CD4-positive, alpha-beta T cell treated with Interleukin-1 beta for 1 hour (primary cell): ENCODE results near the gene C3.
"Not testable (repeated sequence)": the region's sequence is repeated elsewhere in the genome, so short reads cannot be mapped to it uniquely, and the experiment has no call there.

Experiments
- DNase-seq, 2 donors: peaks; one replicate each; pipeline ENCODE4 v3.0.0-alpha.2; 2020 to 2022

Gene C3

DNA sequence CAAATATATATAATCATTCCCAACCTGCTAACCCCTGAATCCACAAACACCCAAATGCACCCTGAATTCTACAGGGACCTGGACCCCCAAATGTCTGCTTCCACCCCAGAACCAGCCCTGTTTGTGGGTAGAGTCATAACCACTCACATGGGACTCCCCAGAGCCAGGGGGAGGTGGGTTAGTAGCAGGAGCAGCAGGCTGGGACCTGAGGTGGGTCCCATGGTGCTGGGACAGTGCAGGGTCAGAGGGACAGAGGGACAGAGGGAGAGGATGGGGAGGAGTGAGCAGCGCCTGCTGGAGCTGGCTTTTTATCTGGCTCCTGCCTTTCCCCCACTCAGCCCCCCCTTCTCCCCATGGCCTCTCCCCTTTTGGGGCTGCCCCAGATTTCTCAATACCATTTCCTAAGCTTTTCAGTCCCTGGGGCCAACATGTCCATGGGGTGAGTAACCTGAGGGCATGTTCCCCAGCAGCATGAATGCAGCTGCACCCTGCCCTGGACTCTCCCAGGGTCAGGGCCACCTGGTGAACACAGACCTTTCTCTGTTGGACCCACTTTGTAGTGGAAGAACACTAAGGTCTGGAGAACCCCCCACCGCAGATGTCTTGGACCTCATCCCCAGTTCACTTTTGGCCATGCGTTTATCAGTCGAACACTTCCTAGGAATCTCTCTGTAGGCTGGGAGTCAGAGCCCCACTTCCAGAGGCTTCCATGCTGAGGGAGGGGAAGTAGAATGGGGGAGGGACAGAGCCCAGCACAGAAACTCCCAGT, at the start of gene C3:
C3 (minus strand) TSS at position 282 of the 769 bp plus-strand sequence; CDS start at position 221, 61 bp downstream.
- DNase-seq = peak in 1 of 2 donors; percentile 58

DNA sequence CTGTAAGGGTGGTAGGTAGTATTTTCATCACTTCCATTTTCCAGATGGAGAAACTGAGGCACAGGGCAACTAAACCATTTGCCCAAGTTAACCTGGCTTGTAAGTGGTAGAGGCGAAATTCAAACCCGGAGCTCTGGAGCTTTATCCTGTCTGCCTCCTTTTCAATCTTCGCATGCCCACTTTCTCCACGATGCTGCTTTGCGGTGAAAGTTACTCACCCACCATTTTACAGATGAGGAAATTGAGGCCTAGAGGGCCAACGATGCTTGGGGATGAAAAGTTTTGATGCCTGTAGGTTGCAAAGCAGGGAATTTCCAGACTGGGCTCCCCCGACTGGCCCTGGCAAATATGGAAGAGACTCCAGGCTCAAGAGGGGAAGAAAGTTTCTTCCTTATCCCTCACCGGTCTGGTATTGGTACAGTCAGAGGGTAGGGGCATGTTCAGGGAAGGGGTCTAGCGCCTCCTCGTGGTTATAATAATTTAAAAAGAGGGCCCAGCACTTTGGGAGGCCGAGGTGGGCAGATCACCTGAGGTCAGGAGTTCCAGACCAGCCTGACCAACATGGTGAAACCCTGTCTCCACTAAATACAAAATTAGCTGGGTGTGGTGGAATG, 48.7 kb upstream of the C3 start:
- DNase-seq = peak in 1 of 2 donors; percentile 32

DNA sequence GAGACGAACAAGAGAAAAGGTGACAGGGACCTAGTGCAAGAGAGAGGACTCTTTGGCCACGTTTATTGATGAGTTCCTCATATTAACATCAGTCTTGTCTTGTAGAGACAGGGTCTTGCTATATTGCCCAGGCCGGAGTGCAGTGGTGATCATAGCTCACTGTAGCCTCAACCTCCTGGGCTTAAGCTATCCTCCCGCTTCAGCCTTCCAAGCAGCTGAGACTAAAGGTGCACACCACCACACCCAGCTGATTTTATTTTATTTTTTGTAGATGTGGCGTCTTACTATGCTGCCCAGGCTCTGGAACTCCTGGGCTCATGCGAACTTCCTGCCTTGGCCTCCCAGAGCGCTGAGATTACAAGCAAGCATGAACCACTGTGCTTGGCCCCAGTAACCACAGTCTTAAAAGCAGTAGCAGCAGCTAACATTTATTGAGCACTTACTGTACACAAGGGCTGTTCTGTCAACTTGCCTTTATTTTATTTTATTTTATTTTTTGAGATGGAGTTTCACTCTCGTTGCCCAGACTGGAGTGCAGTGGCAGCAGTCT, 47.9 kb upstream of the C3 start:
- DNase-seq = peak in 1 of 2 donors; percentile 32

DNA sequence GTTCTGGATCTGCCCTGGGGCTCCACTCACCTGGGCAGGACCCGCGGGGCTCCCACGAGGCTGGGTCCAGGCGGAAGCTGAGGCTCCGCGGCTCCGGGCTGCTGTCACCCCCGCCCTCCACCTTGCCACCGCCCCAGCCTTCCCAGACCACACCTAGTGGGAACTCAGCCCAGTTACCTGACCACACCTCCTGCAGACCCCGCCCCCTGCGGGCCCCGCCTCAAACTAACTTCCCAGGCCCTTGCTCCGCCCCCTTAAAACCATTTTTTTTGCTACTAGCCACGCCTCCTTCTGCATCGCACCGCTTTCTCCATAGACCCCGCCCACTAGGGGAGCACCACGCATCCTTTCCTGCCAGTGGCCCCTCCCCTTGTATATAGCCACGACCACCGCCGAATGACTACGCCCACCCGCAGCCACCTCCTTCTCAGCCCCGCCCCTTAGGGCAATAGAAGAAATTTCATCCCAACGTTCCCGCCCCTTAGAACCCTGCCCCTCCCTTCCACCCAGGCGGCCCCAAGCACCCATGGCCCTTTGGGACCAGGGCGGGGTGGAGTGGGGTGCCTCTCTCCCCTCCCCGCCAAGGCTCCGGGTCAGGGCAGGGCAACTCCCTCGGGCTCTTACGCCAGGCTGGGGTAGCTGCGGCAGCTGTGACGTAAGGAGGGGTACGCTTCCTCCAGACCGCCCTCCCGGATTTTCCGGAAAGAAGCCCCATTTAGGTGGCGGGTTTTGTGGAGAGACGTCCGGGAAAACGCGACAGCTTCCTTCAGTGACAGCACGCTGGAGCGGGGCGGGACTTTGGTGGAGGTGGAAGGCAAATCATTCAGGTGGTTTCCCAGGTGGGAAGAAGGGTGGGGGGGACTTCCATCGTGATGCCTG, 47.1 kb upstream of the C3 start, which contains the start of gene SH2D3A:
SH2D3A (minus strand) TSS at position 79 of the 879 bp plus-strand sequence. CDS start 3,687 bp downstream, outside the sequence.
- DNase-seq = peak; percentile 95 to 97

- peak in 1 of 2 donors; percentile 73 for DNase-seq
These were observed 46.6 kb upstream of the C3 start for GRCh38 chr19:6767081-6767356.

GRCh38 chr19:6766357-6767080, 46.1 kb upstream of the C3 start:
- DNase-seq = no peak

GRCh38 chr19:6765738-6766356, 45.4 kb upstream of the C3 start:
- peak; percentile 18 to 31 for DNase-seq

DNA sequence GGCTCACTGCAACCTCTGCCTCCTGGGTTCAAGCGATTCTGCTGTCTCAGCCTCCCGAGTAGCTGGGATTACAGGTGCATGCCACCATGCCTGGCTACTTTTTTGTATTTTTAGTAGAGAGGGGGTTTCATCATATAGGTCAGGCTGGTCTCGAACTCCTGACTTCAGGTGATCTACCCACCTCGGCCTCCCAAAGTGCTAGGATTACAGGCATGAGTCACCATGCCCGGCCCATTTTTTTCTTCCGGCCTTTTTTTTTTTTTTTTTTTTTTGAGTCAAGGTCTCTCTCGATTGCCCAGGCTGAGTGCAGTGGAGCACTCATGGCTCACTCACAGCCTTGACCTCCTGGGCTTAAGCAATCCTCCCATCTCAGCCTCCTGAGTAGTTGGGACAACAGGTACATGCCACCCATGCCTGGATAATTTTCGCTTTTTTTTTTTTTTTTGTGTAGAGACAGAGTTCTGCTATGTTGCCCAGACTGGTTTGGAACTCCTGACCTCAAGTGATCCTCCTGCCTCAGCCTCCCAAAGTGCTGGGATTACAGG, 41.9 kb upstream of the C3 start:
- not testable (repeated sequence) for DNase-seq

DNA sequence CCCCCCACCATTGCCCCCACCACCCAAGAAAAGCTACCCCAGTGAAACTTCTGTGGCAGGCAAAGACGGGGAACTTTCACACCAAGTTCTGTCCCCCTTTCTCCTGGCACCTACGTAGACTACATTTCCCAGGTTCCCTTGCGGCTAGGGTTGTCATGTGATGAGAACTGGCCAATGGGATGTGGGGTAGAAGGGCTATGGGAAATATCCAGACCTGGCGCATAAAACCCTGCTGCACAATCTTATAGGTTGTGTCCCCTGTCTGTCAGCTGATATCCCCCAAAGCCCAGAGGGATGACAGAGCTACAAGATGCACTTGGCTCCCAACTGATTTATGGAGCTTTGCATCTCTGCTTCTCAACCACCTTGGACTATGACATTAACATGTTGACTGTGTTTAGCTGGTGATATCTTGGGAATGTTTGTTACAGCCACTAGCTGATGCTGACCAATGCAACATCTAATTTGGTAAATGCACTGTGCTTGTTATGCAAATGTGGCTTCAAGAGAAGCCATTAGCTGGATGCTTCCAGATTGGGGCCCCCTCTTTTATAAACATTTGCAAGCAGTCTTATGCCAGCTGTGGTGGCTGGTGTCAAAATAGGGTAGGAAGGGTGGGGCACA, 40.7 kb upstream of the C3 start:
- DNase-seq = peak; percentile 15 to 35

DNA sequence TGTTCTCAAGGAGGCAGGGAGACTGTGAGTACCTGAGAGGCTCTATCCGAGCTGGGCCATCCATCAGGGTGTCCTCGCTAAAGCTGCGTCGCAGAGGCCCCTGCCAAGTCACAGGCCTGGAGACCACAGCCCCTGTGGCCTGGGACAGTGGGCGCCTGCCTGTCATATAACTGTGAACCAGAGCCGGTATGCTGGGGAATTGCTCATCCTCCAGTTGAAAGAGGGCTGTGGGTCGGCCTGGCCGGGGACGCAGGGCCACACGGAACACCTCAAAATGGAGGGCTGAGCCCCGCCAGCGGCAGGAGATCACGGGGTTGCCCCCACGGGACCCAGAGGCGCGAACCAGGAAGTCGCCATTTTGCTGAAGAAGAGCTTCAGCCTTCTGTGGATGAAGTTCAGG, 40.2 kb upstream of the C3 start:
- no peak for DNase-seq

- DNase-seq = no peak
These were observed 34.4 kb upstream of the C3 start for GRCh38 chr19:6754653-6755463.

DNA sequence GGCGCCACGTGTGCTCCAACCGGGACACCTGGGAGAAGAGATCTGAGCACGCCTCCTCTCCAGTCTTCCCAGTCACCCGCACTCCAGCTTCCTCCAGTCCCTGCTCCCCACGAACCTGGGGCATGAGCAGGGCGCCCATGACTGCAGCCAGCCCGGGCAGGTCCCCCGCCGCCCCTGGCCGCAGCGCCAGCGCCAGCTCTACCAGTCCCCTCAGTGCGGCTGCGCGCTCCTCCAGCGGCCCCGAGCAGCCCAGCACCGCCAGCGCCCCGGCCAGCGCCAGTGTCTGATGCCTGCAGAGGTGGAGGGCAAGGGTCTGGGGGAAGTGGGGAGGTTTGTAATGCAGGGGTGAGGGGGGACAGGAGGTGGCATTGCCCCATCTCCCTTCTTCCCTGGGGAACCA, 33.7 kb upstream of the C3 start:
- no peak for DNase-seq

- peak; percentile 82 to 87 for DNase-seq
These were observed 33.0 kb upstream of the C3 start for GRCh38 chr19:6753178-6754031.

DNA sequence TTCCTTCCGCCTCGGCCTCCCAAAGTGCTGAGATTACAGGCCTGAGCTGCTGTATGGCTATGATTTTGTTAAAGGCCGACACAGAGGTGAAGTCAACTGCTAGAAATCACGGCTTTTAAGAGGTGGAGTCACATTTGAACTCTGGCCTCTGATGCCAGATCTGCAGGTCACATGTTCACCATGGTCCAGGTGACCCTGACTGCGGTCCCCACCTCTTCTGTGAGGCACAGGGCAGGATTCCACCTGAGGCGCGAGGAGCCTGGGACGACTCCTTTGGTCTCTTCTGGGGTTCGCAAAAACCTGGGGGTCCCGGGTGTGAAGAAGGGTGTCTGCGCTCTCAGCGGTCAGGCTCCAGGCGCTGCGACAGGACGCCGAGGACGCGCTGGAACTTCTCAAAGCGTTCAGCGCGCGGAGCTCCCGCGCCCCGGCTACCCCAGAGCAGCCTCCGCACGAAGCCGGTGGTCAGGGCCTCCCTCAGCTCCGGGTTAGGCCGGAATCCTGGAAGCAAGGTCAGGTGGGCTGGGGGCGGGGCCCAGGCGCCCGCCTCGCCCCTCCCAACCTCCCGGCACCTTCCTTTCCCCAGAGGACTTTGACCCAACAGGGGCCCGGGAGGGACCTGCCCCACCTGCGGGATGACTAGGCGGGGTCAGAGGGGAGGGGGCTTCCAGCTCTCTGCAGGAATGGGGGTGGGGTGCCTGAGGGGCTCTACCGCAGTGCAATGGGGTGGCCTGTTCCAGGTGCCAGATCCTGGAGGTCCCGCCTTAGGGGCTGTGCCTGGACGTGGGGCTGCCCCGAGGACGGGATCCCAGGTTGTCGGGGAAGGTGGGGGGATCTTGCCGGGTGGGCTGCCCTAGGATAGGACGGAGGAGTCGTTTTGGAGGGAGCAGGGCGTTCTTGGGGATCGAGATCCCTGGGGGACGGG, 32.1 kb upstream of the C3 start:
- no peak for DNase-seq

DNA sequence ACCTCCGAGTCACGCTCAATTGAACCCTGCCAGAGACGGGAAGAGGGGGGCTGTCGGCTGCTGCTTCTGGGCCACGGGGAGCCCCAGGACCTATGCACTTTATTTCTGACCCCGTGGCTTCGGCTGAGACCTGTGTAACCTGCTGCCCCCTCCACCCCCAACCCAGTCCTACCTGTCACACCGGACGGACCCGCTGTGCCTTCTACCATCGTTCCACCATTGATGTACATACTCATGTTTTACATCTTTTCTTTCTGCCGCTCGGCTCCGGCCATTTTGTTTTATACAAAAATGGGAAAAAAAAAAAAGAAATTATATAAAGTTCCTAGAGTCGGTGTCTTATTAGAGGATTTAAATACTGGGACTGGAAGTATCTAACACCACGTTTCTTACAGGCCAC, 30.7 kb upstream of the C3 start:
- DNase-seq = no peak

DNA sequence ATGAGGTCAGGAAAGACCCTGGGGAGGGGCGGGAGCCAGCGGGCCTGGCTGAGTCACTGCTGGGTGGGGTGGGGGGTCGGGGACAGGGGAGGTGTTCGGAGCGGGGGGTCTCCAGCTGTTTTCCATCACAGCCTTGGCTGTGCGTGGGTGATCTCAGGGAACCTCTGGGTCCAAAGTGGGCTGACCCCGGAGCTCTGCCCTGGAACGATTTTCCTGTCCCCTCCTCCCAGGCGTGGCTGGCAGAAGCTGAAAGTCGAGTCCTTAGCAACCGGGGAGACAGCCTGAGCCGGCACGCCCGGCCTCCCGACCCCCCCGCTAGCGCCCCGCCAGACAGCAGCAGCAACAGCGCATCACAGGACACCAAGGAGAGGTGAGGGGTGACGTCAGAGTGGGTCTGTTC, 29.6 kb upstream of the C3 start:
- no peak for DNase-seq

DNA sequence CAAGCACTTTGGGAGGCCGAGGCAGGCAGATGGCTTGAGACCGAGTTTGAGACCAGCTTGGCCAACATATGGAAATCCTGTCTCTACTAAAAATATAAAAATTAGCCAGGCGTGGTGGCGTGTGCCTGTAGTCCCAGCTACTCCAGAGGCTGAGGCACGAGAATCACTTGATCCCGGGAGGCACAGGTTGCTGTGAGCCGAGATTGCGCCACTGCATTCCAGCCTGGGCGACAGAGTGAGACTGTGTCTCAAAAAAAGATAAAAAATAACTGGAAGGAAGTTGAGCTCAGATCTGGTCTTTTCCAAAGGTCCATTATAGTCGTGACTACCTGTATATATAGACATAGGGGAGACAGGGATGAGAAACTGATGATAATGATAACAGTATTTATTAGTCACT, 28.1 kb upstream of the C3 start:
- not testable (repeated sequence) for DNase-seq

DNA sequence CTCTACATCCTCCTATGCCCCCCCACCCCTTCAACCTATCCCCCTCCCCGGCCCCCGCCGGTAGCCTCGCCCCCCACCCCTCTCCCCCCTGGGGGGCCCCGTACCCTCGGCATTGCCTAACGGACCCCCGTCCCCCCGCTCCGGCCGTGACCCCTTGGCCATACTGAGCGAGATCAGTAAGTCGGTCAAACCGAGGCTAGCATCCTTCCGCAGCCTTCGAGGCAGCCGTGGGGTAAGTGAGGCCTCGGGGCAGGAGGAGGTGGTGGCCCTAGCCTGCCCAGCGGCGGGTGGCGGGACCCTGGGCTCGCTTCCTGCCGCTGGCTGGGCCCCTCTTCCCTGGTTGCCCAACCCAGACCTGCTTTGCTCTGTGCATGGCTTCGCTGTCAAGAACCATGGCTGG, 25.5 kb upstream of the C3 start:
- DNase-seq = no peak
